Suprapubic skin (tissue), 4 donors: ENCODE measurements around the gene PARP1. TPM values are rescaled to one million over a fixed set of nuclear protein-coding genes. Genes with fewer than 3 reads are reported as not detected.
A peak's percentile ranks its signal among the peaks of the same experiment; 100 is the strongest.

ENCODE experiments used
- DNase-seq, 2 donors: peaks; one replicate each; pipeline ENCODE4 v3.0.0-alpha.2; 2019; ENCODE audit warnings: low spot score in 2 of 2
- H3K27ac ChIP-seq: fragments of 200-600 bp; sonication (generic); one replicate; pipeline ENCODE4 v1.5.1; 2019
- H3K27me3 ChIP-seq: fragments of 200-600 bp; sonication (generic); one replicate; pipeline ENCODE4 v1.5.1; 2019
- H3K36me3 ChIP-seq: fragments of 200-600 bp; sonication (generic); one replicate; pipeline ENCODE4 v1.5.1; 2019
- H3K4me1 ChIP-seq: fragments of 200-600 bp; sonication (generic); one replicate; pipeline ENCODE4 v1.5.1; 2019
- H3K4me3 ChIP-seq: fragments of 200-600 bp; sonication (generic); one replicate; pipeline ENCODE4 v1.5.1; 2019; ENCODE audit warnings: mild to moderate bottlenecking
- H3K9me3 ChIP-seq: fragments of 200-600 bp; sonication (generic); one replicate; pipeline ENCODE4 v1.5.1; 2019
- EP300 ChIP-seq: sonication (generic); formaldehyde crosslinking; IDR thresholded peaks from one replicate; pipeline ENCODE4 v1.6.1; 2017; ENCODE audit warnings: antibody characterized with exemption
- POLR2A ChIP-seq, 2 donors: fragments of 450-650 bp; IDR thresholded peaks; one replicate each; pipeline ENCODE4 v1.6.1; 2017; ENCODE audit warnings: antibody characterized with exemption in 2 of 2, mild to moderate bottlenecking in 2 of 2, moderate library complexity in 2 of 2
- POLR2AphosphoS5 ChIP-seq, 3 donors: sonication (generic); formaldehyde crosslinking; IDR thresholded peaks; one replicate each; pipeline ENCODE4 v1.6.1; 2017; ENCODE audit warnings: antibody characterized with exemption in 3 of 3
- whole genome bisulfite sequencing: methylation state at CpG from one replicate; pipeline ENCODE4 v1.1.5; 2018; 5-methylcytosine and 5-hydroxymethylcytosine counted together
- total RNA-seq, 4 donors: library from RNA; depleted of rRNA; stranded (reverse); fragments of >200 nt; gene quantifications; one replicate each; pipeline ENCODE4 v1.1.0, GENCODE V29; 2016
- TF ChIP-seq, protein P1 (sequence below), 2 donors: fragments of 200-600 bp in 1 of 2; fragments of 450-650 bp in 1 of 2; sonication (generic) in 1 of 2; IDR thresholded peaks; one replicate each; pipeline ENCODE4 v1.5.1; 2016 to 2019; ENCODE audit warnings: antibody characterized with exemption in 2 of 2, mild to moderate bottlenecking in 1 of 2, moderate library complexity in 1 of 2

The PARP1 gene
- total RNA-seq, 4 donors from 2014 or later, result 55.7 to 70.0 (median 60.6) TPM

DNA sequence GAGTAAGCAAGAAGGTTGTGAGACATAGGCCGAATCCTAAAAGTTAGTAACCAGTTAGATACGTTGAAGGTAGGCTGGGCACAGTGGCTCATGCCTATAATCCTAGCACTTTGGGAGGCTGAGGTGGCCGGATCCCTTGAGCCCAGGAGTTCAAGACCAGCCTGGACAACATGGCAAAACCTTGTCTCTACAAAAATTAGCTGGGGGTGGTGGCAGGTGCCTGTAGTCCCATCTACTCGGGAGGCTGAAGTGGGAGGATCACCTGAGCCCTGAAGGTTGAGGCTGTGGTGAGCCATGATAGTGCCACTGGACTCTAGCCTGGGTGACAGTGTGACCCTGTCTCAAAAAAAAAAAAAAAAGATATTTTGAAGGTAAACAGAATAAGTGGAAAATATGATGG, 1.5 kb upstream of the PARP1 start:
- H3K9me3 ChIP-seq, result no peaks in the 10 kb centered on the region
- H3K4me1 ChIP-seq, result peaks cover 32% of the 10 kb centered on the region
- H3K4me3 ChIP-seq, result no peak overlapping the region
- no peak overlapping the region for H3K27ac ChIP-seq
- WGBS, result 90% methylated on average over 4 of the region's 4 CpGs
- no peaks in the 10 kb centered on the region for H3K27me3 ChIP-seq
- TF ChIP-seq POLR2A (IDR thresholded peaks at IDR 0.05), result no peak
- TF ChIP-seq EP300, result no peak
- TF ChIP-seq, protein P1, sequence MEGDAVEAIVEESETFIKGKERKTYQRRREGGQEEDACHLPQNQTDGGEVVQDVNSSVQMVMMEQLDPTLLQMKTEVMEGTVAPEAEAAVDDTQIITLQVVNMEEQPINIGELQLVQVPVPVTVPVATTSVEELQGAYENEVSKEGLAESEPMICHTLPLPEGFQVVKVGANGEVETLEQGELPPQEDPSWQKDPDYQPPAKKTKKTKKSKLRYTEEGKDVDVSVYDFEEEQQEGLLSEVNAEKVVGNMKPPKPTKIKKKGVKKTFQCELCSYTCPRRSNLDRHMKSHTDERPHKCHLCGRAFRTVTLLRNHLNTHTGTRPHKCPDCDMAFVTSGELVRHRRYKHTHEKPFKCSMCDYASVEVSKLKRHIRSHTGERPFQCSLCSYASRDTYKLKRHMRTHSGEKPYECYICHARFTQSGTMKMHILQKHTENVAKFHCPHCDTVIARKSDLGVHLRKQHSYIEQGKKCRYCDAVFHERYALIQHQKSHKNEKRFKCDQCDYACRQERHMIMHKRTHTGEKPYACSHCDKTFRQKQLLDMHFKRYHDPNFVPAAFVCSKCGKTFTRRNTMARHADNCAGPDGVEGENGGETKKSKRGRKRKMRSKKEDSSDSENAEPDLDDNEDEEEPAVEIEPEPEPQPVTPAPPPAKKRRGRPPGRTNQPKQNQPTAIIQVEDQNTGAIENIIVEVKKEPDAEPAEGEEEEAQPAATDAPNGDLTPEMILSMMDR (IDR thresholded peaks at IDR 0.05), result no peak
- TF ChIP-seq POLR2AphosphoS5 (IDR thresholded peaks at IDR 0.05), result no peak
- peak in 1 of 2 donors; percentile 40 for DNase-seq
- no peaks in the 10 kb centered on the region for H3K36me3 ChIP-seq

DNA sequence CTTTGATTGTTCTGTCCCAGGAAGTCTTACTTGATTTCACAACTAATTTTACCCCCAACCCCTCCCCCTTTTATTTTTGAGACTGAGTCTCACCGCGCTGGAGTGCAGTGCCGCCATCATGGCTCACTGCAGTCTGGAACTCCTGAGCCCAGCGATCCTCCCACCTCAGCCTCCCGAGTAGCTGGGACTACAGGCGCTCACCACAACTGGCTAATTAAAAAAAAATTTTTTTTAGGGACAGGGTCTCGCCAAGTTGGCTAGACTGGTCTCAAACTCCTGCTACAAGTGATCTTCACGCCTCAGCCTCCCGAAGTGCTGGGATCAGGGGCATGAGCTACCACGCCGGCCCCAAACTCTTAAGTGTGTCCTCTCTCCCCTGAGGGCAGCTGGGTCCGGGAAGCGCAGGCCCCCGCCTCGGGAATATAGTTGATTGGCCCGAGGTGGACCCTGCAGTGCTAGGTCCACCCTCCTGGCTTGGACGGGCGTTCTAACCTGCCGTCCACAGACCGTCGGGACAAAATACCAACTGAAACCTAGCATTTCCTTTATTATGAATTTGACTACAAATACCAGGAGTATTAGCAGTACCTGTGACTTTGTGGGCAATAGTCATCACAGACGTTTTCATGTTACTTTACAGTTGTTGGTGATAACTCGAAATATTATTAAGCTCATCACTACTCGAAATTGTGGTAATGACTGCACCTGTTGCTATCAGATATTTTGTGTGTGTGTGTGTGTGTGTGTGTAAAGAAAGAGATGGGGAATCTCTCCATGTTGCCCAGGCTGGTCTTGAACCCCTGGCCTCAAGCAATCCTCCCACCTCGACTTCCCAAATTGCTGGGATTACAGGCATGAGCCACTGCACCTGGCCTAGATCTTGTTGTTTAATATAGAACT, 642 bp upstream of the PARP1 start:
- Histone ChIP-seq H3K27ac (peak overlapping the region; percentile 81), H3K27me3 (no peaks in the 10 kb centered on the region), H3K9me3 (no peaks in the 10 kb centered on the region), H3K4me1 (peaks cover 34% of the 10 kb centered on the region), H3K36me3 (no peaks in the 10 kb centered on the region), H3K4me3 (peak overlapping the region; percentile 85)
- 68% methylated on average over 25 of the region's 25 CpGs for WGBS
- peak in 1 of 2 donors; percentile 74 for DNase-seq
- TF ChIP-seq POLR2AphosphoS5 (IDR thresholded peaks at IDR 0.05), result no peak
- TF ChIP-seq POLR2A (IDR thresholded peaks at IDR 0.05), result no peak
- TF ChIP-seq, protein P1 (IDR thresholded peaks at IDR 0.05), result no peak
- no peak for TF ChIP-seq EP300

DNA sequence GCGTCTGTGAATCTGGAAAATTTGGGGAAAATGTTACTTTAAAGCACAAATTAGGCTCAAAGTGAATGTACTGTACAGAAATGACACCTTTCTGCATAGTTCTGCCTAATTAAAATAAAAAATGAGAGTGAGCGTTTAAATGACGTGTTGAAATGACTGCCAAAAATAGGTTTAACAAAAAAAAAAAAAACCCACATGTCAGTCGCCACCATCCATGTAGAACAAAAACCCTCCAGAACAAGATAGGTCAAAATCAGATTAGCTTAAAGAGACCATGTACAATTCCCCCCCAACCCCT, 745 bp downstream of the PARP1 start:
- Histone ChIP-seq H3K27me3 (no peaks in the 10 kb centered on the region), H3K9me3 (no peaks in the 10 kb centered on the region), H3K4me1 (peaks cover 34% of the 10 kb centered on the region), H3K36me3 (peaks cover 1% of the 10 kb centered on the region), H3K4me3 (peak overlapping the region; percentile 85), H3K27ac (no peak overlapping the region)
- DNase-seq, result no peak
- TF ChIP-seq EP300 (no peak), POLR2A (IDR thresholded peaks at IDR 0.05) (no peak), POLR2AphosphoS5 (IDR thresholded peaks at IDR 0.05) (no peak)
- TF ChIP-seq, protein P1 (IDR thresholded peaks at IDR 0.05), result no peak
- WGBS, result 1% methylated on average over 4 of the region's 4 CpGs

DNA sequence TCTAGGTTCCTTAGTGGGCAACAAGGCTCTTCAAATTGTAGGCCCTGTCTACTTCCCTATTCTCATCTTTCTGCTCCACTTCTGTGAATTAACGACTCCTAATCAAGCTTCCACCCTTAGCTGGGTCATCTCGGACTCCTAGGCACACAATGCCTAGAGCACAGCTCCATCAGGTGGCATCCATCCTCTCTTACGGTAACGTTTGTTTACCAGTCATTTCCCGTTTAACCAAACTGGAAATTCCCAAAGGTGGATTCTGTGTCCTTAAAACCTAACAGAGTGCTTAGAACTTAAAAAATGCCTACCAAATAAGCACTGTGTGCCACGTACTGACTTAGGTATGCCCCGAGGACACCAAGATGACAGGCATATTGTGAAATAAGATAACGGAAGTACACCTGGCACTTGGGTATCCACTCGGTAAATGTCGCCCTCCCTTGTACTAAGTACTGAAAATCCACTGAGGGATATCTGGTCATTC, 1.5 kb downstream of the PARP1 start:
- Histone ChIP-seq H3K27me3 (no peaks in the 10 kb centered on the region), H3K4me1 (peaks cover 34% of the 10 kb centered on the region), H3K9me3 (no peaks in the 10 kb centered on the region), H3K4me3 (peak overlapping the region; percentile 85), H3K27ac (no peak overlapping the region), H3K36me3 (peaks cover 8% of the 10 kb centered on the region)
- DNase-seq, result peak in 1 of 2 donors; percentile 2
- 22% methylated on average over 10 of the region's 10 CpGs for WGBS
- TF ChIP-seq, protein P1 (IDR thresholded peaks at IDR 0.05), result no peak
- no peak for TF ChIP-seq POLR2A (IDR thresholded peaks at IDR 0.05)
- no peak for TF ChIP-seq POLR2AphosphoS5 (IDR thresholded peaks at IDR 0.05)
- no peak for TF ChIP-seq EP300

DNA sequence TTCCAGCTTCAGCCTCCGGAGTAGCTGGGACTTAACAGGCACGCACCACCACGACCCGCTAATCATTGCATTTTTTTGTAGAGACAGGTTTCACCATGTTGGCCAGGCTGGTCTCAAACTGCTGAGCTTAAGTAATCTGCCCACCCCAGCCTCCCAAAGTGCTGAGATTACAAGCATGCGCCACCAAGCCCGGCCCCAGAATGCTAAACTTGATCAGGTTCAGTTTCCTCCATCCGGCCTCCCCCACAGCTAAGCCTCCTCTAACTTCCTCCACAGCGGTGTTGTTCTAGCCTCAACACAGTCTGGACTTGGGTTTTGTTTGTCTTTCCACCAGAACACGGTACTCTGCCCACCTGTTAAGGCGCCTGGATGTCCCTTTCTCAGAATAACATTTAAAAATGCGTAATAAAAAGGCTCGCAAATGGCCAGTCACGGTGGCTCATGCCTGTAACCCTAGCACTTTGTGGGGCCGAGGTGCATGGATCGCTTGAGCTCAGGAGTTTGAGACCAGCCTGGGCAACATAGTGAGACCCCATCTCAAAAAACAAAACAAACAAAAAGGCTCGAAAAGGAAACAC, 2.4 kb downstream of the PARP1 start:
- DNase-seq, result peak in 1 of 2 donors; percentile 38
- no peak for TF ChIP-seq POLR2AphosphoS5 (IDR thresholded peaks at IDR 0.05)
- TF ChIP-seq POLR2A (IDR thresholded peaks at IDR 0.05), result no peak
- TF ChIP-seq, protein P1 (IDR thresholded peaks at IDR 0.05), result no peak
- TF ChIP-seq EP300, result no peak
- H3K27me3 ChIP-seq, result no peaks in the 10 kb centered on the region
- H3K36me3 ChIP-seq, result peaks cover 18% of the 10 kb centered on the region
- no peak overlapping the region for H3K4me3 ChIP-seq
- no peaks in the 10 kb centered on the region for H3K9me3 ChIP-seq
- WGBS, result 75% methylated on average over 16 of the region's 16 CpGs
- no peak overlapping the region for H3K27ac ChIP-seq
- H3K4me1 ChIP-seq, result peaks cover 34% of the 10 kb centered on the region
